GM19193 (cell line): ENCODE measurements around the gene MAD1L1.

Experiments used
- POLR2A ChIP-seq: IDR thresholded peaks from 4 replicates; pipeline ENCODE4 v1.6.1; 2011; ENCODE audit not compliant: insufficient read depth, insufficient read length; ENCODE audit errors: extremely low read depth

The MAD1L1 gene

DNA sequence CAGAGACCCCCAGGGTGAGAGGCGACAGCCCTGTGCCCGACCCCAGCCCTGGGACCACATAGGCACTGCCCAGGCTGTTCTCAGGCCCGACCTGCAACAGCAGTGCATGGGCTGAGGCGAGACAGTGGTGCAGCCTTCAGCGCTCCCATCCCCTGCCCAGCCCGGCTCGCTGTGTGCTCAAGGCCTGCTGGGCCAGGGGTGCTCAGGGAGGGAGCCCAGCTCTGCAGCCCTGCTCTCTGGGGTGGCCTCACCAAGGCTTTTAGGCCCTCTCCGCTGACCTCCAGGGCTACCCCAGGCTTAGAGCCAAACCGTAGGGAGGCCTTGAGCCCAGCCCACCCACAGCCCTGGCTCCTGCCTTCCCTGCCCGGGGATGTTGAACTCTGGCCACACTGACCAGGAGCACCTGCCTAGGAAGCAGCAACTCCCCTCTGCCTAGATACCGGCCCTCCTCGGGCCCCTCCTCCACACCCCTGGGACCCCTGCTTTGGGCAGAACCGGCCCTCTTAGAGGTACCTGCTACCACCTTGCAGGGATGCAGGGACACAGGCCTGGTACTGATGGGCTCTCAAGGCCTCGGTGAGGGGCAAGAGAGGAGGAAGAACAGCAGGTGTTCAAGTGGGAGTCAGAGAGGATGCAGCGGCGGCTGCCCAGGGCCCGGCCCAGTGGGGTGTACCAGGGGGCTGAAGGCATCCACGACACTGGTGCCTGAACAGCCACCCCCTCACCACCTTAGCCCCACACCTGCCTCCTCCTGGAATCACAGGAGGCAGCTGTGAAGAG, 331.1 kb downstream of the MAD1L1 start:
- TF ChIP-seq POLR2A, result no peak

DNA sequence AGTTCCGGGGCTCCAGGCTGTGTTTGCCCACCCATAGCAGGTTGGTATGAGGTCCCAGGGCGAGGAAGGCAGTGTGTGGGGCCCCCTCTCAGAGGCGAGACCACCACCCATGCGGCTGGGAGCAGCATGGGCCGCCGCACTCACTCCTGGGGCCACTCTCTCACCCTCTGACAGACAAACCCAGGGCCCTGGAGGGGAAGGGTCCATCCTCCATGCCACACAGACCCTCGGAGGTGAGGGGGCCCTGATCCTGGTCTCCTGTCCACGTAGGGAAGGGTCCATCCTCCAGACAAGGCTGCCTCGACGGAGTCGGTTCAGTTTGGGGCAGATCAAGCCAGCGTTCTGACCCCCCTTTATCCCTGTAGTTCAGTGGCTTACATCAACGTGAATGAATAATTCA, 331.9 kb downstream of the MAD1L1 start:
- TF ChIP-seq POLR2A, result no peak

DNA sequence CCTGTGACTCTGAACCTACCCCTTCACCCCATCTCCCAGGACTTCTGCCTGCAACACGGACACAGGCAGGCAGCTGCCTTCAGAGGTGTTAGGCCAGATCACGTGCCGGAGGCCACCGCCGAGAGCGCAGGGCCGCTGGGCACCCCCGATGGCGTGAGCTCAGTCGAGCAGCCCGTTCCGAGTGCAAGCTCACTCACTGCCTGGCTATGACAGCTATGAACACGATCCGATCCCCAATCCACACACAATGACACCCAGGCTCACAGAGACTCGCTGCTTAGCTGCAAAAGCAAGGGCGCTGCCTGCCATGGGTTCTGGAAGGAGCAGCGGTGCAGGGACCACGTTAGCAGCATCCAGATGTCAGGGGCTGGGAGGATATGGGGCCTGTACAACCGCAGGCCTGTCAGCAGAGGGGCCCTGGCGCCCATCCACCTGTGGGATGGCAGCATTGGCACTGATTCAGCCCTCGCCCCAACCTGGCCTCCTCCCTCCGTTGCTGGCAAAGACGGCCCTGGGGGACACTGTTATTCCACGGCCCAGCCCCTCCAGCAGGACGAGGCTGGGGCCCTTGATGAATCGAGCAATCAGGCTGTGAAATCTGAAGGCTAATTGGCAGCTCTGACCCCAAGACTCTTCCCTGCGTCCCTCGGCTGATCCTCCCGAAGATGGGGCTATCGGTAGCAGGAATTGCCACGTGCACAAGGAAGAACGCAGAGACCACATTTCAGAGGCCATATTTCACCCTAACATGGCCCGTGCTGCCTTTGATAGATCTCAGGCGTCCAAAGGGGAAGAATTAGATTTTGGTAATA, 332.6 kb downstream of the MAD1L1 start:
- no peak for TF ChIP-seq POLR2A

GRCh38 chr7:1899196-1899595, 333.5 kb downstream of the MAD1L1 start:
- TF ChIP-seq POLR2A, result no peak

- TF ChIP-seq POLR2A, result no peak
Observed at GRCh38 chr7:1898628-1899185, 334.0 kb downstream of the MAD1L1 start.

- TF ChIP-seq POLR2A, result no peak
Observed at GRCh38 chr7:1897861-1898627, 334.7 kb downstream of the MAD1L1 start.

DNA sequence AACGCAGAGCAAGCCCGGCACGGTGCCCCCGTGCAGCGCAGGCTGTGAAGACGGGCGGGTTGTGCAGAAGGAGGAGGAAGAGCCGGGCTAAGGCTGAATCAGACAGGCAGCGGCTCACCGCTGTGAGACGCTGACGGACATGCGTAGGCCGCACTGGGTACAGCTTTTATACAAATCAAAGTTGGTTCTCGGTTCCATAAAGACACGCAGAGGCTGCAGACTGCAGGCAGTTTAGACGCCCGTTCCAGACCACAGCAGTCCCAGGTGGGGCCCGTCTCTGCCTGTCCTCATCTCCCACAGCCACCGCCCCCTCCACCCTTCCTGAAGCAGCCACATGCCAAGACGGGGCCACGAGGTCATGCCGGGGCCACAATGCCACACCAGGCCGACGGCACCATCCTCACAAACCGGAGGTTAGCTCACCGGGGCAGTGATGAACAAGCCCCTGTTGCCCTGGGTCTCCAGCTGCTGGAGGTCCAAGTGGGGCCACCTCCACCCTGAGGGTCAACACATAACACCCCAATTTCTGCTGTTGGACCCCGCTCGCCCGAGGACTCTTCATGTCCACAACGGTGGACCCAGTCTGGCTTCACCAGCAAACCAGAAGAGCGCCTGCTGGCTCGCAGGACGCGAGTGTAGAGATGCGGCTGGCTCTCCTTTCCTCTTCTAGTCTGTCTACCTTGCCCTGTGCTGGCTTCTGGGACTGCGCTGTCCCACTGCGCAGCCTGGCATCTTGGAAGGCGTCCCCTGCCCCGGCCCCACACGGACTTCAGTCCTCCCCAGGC, 335.5 kb downstream of the MAD1L1 start:
- no peak for TF ChIP-seq POLR2A

DNA sequence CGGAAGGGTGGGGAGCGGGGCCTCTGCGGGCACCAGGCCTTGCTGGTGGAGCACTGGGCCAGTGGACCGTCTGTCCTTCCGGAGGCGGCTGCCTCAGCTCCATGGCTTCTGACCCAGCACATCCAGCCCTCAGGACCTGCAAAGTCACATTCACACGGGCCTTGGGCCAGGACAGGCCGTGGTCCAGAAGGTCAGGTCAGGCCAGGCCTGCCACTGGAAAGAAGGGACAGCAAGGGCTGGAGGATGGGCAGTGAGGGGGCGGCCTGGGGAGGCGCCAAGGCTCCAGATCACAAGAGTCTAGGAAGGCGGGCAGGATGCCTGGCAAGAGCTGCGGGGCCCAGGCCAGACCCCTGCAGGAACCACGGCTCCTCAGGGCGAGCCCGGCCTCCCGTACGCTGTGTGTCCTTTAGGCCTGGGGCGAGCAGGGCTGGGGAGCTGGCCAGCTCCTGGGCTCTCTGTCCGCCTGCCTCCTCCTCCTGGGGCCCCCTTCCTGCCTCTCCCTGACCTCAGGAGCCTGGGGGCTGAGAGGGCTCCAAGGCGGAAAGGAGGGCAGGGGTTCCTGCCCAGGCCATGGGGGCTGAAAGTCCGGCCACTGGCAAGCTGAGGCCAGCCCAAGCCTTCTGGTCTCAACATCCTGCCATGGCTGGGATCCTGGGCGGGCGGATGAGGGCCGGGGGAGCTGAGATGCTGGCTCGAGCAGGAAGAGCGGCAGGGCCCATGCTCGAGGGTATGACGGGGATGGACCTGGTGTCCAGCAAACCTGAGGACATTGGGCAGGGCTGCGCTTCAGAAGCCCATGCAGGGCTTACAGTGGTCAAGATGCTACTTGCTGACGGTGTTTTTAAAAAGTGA, 336.9 kb downstream of the MAD1L1 start:
- TF ChIP-seq POLR2A, result no peak

GRCh38 chr7:1894906-1895663, 337.7 kb downstream of the MAD1L1 start:
- TF ChIP-seq POLR2A, result no peak

GRCh38 chr7:1894313-1894900, 338.3 kb downstream of the MAD1L1 start:
- no peak for TF ChIP-seq POLR2A

- TF ChIP-seq POLR2A, result no peak
Observed at GRCh38 chr7:1893451-1893850, 339.3 kb downstream of the MAD1L1 start.

DNA sequence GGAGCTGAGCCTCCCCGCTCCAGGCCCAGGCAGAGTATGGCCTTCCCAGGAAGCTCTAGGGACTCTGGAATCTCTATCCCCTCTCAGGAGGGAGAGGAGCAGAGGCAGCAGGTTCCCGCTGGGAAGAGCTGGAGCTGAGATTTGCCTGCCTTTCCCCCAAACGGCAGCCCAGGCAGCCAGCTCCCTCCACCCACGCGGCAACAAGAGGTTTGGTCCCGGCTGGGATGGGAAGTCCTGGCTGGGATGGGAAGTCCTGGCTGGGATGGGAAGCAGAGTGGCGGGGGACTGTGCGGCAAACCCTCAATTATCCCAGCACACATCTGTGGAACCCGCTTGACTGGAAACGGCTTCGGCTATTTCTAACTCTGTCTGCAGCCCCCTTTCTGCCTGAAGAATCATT, 339.7 kb downstream of the MAD1L1 start:
- no peak for TF ChIP-seq POLR2A
